ENCODE data around the gene SNAPIN. TPM values are rescaled to one million over a fixed set of nuclear protein-coding genes. Genes with fewer than 3 reads are reported as not detected.

The SNAPIN gene
- total and polyA plus RNA-seq, 9 of the 15 experiments (the other 6 are each of a cell fraction or from before 2014, with no cell fraction given): 11.2 to 43.9 (median 32.3) TPM

DNA sequence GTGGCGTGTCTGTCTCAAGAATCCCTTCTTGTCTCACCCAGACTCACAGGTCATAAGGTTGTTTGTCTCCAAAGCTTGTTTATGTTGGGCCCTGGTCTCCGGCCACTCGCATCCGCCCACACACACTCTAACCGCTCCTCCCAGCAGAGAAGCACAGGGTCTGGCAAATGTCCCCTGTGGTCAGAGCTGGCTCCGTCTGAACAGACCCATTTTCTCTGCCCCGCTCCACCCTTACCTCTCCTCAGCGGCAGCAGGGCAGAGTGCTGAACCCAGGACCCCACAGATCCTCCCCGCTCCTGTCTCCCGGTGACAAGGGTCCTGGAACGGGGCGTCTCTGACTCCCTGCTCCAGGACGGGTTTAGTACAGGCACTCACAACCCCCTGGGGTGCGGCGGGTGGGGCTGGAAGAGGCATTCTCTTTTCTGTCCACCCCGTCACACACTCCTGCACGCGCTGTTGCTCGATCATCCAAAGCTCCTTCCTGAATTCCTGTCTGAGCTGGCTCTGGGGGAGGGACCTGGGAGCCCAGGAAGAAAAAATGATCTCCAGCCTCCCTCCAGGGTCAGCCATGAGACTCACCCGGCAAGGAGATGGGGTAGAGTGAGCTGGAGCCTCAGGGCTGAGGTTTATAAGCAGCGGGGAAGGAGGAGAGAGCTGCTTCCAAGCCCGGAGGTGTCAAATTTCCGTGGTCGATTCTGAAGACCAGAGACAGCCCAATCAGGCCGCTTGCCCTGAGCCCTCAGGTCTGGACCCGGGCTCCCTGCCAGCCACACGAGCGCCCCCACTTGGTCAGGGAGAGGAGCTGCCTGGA, 31.4 kb upstream of the SNAPIN start, which contains the start of gene S100A13 (continued):
- TF ChIP-seq, protein P1, sequence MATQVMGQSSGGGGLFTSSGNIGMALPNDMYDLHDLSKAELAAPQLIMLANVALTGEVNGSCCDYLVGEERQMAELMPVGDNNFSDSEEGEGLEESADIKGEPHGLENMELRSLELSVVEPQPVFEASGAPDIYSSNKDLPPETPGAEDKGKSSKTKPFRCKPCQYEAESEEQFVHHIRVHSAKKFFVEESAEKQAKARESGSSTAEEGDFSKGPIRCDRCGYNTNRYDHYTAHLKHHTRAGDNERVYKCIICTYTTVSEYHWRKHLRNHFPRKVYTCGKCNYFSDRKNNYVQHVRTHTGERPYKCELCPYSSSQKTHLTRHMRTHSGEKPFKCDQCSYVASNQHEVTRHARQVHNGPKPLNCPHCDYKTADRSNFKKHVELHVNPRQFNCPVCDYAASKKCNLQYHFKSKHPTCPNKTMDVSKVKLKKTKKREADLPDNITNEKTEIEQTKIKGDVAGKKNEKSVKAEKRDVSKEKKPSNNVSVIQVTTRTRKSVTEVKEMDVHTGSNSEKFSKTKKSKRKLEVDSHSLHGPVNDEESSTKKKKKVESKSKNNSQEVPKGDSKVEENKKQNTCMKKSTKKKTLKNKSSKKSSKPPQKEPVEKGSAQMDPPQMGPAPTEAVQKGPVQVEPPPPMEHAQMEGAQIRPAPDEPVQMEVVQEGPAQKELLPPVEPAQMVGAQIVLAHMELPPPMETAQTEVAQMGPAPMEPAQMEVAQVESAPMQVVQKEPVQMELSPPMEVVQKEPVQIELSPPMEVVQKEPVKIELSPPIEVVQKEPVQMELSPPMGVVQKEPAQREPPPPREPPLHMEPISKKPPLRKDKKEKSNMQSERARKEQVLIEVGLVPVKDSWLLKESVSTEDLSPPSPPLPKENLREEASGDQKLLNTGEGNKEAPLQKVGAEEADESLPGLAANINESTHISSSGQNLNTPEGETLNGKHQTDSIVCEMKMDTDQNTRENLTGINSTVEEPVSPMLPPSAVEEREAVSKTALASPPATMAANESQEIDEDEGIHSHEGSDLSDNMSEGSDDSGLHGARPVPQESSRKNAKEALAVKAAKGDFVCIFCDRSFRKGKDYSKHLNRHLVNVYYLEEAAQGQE (IDR thresholded peaks at IDR 0.05; ENCODE audit: borderline replicate concordance): peak; percentile 54
- TF ChIP-seq, protein P1 (CRISPR knock-in tag; IDR thresholded peaks at IDR 0.05; ENCODE audit: low read depth): no peak
- TF ChIP-seq, protein P2, sequence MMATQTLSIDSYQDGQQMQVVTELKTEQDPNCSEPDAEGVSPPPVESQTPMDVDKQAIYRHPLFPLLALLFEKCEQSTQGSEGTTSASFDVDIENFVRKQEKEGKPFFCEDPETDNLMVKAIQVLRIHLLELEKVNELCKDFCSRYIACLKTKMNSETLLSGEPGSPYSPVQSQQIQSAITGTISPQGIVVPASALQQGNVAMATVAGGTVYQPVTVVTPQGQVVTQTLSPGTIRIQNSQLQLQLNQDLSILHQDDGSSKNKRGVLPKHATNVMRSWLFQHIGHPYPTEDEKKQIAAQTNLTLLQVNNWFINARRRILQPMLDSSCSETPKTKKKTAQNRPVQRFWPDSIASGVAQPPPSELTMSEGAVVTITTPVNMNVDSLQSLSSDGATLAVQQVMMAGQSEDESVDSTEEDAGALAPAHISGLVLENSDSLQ (IDR thresholded peaks at IDR 0.05): peak; percentile 61
- TF ChIP-seq NBN (IDR thresholded peaks at IDR 0.05; ENCODE audit: low read depth): peak; percentile 83; the same call in 1 of the 2 replicates
- TF ChIP-seq, protein P3, sequence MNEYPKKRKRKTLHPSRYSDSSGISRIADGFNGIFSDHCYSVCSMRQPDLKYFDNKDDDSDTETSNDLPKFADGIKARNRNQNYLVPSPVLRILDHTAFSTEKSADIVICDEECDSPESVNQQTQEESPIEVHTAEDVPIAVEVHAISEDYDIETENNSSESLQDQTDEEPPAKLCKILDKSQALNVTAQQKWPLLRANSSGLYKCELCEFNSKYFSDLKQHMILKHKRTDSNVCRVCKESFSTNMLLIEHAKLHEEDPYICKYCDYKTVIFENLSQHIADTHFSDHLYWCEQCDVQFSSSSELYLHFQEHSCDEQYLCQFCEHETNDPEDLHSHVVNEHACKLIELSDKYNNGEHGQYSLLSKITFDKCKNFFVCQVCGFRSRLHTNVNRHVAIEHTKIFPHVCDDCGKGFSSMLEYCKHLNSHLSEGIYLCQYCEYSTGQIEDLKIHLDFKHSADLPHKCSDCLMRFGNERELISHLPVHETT (CRISPR knock-in tag; conservative IDR thresholded peaks at IDR 0.05 in 1 of 2, IDR thresholded peaks at IDR 0.05 in 1 of 2): peak in 1 of 2 experiments; percentile 78; a peak in 2 of 4 replicates
- peak; percentile 52; the same call in 1 of the 2 replicates for TF ChIP-seq MBD2 (IDR thresholded peaks at IDR 0.05; ENCODE audit: borderline replicate concordance, low read depth)
- TF ChIP-seq L3MBTL2 (IDR thresholded peaks at IDR 0.05): peak; percentile 87
- peak; percentile 11; the same call in 1 of the 2 replicates for TF ChIP-seq CREM (IDR thresholded peaks at IDR 0.05; ENCODE audit: low read depth)
- TF ChIP-seq, protein P4, sequence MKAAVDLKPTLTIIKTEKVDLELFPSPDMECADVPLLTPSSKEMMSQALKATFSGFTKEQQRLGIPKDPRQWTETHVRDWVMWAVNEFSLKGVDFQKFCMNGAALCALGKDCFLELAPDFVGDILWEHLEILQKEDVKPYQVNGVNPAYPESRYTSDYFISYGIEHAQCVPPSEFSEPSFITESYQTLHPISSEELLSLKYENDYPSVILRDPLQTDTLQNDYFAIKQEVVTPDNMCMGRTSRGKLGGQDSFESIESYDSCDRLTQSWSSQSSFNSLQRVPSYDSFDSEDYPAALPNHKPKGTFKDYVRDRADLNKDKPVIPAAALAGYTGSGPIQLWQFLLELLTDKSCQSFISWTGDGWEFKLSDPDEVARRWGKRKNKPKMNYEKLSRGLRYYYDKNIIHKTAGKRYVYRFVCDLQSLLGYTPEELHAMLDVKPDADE (conservative IDR thresholded peaks at IDR 0.05; ENCODE audit: control insufficient read depth, low read depth, low read length): 0 out of 2 replicates have a peak, but pooled peaks have one; percentile 26
- TF ChIP-seq FOXK1 (CRISPR knock-in tag; IDR thresholded peaks at IDR 0.05; ENCODE audit: borderline replicate concordance): peak; percentile 80; the same call in 1 of the 2 replicates
- TF ChIP-seq, protein P5, sequence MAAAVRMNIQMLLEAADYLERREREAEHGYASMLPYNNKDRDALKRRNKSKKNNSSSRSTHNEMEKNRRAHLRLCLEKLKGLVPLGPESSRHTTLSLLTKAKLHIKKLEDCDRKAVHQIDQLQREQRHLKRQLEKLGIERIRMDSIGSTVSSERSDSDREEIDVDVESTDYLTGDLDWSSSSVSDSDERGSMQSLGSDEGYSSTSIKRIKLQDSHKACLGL (CRISPR knock-in tag; IDR thresholded peaks at IDR 0.05; ENCODE audit: borderline replicate concordance, poor library complexity, severe bottlenecking): no peak
- TF ChIP-seq RFX7 (CRISPR knock-in tag; IDR thresholded peaks at IDR 0.05): no peak
- TF ChIP-seq SMAD1 (IDR thresholded peaks at IDR 0.05; ENCODE audit: low read depth, low read length, partially characterized antibody): peak; percentile 16
- no peak for TF ChIP-seq FOXA1 (IDR thresholded peaks at IDR 0.05; ENCODE audit: borderline replicate concordance)

All from K562 (cell line).